Globus pallidus (tissue), 1 donor: Measurements from ENCODE around the gene ZBBX.

Source experiments
- DNase-seq: peaks from one replicate; pipeline ENCODE4 v3.0.0-alpha.2; 2015; ENCODE audit warnings: low spot score

The ZBBX gene

DNA sequence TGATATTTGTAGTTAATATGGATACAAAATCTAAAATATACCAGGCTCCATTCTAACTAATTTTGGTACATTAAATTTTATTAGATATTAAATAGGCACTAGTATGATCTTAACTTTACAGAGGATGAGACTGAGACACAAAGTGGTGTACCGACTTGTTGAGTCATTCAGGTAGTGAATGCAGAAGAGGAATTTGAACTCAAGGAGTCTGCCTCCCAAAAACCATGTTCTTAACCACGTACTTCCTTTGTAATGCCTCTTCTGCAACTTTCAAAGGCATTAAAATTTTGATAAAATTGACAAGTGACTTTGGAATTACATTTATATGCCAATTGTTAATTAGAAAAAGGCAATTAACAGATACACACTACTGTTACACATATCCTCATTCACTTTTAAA is 61.8 kb downstream of the ZBBX start:
- no peak for DNase-seq

DNA sequence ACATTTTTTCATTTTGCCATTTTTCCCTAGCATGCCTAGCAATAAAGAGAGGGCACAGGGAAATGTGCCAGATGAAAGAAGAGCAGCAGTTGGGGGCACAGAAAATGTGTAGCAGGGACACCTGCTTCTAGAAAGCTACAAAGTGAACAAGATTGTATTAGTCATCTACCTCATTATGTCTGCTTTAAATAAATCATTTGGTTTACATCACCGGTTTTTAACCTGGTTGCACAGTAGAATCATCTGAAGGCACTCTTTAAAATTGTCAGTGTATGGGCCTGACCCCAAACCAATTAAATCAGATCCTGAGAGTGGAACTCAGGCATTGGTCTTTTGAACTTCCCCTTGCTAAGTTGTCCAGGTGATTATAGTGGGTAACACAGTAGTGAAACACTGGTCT is 73.8 kb downstream of the ZBBX start:
- DNase-seq = no peak

DNA sequence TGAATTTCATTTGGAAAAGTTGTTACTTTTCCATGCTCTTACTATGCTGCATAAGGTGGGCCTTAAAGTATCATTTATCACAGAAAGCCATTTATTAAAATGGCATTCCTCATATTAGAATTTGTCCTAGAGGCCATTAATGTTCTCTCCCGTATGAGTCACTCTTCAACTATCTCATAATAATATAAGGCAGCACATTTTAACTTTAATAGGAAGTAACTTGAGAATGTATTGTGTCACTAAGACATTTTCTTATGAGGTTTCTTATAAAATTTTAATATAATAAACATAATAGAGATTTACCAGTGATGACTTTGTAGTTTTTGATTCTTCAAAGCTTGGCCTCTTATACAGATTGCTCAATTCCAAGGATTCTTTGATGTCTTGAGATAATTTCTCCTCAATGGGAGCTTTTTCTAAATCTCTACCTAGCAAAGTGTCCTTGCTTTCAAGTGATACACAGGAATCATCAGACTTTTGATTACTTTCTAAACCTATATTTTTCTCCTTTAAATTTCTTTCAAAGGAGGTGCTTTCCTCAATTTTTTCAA is 74.7 kb downstream of the ZBBX start:
- no peak for DNase-seq

DNA sequence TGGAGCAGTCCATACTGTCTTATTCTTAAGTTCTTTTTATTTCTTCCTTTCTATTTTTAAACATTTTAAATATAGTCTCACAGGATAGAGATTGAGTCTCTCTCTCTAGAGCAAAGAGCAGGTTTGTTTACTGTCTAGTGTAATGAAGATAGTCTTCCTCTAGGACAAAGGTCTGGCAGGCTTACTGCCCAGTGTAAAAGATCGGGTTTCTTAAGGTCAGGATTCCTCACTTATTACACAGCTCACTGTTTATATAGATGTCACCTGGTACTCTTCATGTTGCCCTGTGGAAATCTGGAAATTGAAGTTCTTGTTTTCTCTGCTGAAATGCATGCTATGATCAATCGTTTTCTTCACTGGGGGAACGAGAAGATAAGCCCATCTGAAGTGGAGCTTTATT is 76.0 kb downstream of the ZBBX start:
- DNase-seq = no peak

DNA sequence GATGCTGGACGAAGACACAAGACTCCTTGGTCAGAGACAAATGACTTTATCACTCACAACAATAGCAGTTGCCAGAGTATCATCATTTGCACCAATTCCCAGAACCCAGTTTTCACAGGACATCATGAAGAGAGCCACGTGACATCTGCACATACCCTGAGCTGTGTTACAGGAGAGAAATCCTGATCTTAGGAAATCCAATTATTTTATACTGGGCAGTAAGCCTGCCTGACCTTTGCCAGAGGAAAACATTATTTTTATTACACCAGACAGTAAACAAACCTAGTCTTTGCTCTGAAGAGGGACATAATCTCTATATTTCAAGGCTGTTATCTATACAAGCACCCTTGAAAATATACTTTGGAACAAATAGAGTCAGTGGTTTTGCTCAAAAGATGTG is 77.4 kb downstream of the ZBBX start:
- DNase-seq = no peak

DNA sequence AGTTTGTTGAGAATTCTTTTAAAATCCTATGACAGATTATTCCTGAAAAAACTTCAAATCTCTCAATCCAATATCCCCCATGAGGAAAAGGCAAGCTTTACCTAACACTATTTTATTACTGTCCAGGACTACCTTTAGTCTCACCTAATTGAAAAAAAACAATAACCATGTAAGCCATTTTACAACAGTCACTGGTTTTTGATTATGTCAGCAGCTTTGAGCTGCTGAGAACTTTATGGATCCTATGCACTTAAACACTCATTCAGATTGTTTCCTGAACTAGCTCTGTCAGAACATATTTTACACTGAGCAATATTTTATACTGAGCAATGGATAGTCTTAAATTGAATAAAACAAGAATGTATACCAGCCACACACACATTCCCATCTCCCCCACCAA is 79.9 kb downstream of the ZBBX start:
- DNase-seq = no peak

DNA sequence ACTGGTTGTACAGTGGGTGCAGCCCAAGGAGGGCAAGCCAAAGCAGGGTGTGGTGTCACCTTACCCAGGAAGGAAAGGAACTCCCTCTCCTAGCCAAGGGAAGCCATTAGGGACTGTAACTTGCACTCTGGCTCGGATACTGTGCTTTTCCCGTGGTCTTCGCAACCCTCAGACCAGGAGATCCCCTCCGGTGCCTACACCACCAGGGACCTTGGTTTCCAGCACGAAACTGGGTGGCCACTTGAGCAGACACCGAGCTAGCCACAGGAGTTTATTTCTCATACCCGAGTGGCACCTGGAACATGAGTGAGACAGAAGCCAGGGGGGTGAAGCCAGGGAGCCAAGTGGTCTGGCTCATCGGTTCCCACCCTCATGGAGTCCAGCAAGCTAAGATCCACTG is 90.7 kb downstream of the ZBBX start:
- DNase-seq = no peak

DNA sequence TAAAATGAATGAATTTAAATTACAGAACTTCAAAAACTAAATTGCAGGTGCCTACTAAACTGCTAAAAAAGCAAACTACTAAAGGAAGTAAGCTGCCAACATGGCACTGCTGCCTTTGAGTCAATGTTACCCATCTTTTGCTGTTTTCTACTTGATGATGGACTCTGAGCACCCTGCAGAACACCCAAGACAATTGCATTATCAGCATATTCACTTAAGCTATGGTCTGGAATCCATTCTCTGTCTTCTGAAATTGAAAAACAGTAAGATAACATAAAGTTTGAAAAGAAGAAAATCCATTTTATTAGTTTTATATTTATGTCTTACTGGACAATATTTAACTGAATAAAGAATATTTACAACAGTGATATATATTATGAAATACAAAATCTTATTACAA is 91.4 kb downstream of the ZBBX start:
- DNase-seq = no peak

DNA sequence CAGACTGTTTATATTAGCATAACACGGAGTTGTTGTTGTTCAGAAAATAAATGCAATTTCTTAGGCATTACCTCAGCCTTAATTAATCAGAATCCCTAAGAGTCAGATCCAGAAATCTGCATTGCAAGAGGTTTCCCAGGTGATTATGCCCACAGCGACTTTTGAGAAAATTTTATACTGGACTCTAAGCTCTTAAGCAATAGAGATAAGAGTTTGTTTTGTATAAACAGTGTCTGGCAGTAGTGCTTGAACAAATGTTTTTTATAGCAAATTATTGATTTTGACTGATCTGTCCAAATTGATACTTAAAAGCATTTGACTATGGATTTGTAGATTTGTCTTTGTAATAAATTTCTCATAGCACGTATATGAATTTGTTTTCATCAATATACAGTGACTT is 92.8 kb downstream of the ZBBX start:
- DNase-seq = no peak

DNA sequence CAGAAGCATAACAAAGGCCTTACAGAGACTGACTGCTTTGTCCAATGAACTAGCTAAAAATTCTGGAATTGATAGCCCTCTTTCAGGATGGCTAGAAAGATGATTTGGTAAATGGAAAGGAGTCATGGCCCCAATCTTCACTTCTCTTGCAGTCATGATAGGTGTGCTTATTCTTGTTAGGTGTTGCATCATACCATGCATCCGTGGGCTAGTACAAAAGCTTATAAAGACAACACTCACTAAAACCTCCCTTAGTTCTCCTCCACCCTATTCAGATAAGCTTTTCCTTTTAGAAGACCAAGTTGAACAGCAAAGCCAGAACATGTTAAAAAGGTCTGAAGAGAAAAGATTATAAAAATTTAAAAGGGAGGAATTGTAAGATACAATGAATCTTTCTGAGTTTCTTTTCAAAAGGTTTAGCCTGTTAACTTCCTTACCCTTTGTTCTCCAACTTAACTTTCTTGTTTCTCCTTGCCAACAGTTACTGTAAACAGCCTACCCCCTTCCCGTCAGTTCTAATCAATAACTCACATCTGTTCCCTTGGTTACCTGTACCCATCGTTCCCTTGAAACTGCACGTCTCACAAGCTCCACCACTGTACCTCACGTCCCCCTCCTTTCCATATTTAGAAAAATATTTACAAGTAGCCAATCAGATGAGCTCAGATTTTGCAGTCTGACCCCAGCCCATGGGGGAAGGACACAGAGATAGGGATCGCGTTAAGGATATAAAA is 105.8 kb downstream of the ZBBX start:
- no peak for DNase-seq

DNA sequence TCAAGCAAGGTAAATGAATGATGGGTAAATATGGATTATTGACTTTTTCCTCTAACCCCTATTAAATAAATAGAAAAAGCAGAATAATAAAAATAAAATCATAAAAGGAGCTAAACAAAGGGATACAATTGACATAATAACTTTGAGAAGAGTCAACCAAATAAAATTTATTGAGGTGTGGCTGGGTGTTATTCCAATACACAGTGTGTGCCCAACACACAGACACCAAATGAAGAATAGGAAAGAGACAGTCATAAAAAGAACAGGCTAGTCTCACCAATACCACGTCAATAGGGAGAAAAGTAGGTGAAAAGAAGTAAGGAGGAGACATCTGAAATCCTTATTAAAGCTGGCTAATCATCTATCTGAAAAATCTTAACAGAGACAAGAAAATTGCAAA is 127.1 kb downstream of the ZBBX start:
- DNase-seq = no peak

DNA sequence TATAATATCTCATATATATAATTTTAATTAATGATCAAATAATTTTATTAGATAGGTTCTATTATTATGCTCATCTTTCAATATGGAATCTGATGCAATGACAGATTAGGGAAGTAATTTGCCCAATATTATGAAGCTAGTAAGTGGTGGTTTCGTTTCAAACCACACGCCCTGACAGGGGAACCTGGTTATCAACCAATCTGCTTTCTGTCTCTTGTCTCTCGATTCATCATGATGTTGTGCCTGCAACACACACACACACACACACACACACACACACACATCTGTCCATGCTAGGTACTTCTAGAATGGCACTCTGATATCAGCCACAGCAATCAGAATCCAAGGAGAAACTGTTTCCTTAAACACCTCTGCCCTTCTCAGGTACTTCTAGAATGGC is 128.4 kb downstream of the ZBBX start:
- no peak for DNase-seq

DNA sequence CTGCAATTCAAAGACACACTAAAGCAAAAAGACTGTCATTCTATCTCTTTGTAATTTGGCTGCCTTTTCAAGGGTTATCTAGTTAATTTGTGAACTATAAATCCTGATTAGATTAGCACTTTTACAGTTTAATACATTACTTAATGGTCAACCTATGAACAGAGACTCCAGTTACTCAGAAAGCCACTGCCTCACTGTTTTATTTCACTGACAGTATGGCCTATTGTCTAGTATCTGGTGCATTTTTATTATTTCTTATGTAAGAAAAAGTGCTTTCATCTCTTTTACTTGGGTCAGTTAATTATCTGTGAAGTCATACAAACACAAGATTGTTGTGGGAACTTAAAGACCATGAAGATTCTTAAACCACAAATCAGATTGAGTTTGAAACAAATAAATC is 133.8 kb downstream of the ZBBX start:
- no peak for DNase-seq

DNA sequence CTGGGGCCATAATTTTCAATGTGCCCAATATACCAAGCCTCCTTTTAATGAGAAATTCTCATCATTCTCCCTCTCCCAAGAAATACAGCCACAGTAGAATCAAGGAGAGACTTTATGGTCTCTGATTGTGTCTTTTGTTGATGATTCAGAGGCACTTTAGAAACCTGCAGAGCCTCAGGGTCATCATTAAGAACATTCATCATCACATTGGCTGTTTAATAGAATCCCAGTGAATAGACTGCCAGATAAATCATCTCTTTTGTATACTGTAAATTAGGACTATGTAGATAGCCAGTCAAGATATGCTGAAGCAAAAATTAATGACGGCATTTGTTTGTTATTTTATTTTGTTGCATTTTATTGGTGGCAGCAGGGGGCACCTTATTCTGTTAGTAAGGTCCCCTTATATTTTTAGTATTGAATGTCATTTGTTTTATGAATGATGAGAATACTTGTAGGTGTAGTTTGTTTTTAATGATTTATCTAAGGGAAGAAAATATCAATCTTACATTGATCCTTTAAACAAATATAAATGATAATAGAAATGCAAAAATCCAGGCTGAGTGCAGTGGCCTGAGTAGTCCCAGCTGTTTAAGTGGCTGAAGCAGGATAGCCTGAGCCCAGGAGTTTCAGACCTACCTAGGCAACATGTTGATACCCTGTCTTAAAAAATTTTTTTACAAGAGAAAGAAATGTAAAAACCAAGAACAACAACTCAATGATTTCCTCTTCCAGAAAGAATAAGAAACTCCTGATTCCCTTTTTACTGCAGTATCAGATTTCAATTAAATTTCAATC is 138.8 kb downstream of the ZBBX start:
- no peak for DNase-seq

DNA sequence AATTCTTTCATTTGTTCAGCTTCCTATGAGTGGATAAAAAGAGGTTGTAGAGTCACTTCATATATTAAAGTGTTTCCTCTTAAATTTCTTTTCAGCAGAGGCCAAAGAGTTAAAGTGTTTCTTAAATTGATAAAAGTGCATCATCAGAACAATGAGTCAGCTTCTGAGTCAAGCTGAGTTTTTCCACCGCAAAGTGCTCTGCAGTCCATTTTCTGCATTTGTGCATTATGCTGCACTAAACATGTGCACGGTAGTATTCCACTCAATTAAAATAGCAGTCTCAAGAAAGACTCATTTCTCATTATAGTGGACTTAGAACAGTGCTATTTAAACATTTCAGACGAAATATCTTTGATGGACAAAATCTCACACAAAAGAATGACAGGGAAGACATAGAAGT is 152.0 kb downstream of the ZBBX start:
- DNase-seq = no peak

DNA sequence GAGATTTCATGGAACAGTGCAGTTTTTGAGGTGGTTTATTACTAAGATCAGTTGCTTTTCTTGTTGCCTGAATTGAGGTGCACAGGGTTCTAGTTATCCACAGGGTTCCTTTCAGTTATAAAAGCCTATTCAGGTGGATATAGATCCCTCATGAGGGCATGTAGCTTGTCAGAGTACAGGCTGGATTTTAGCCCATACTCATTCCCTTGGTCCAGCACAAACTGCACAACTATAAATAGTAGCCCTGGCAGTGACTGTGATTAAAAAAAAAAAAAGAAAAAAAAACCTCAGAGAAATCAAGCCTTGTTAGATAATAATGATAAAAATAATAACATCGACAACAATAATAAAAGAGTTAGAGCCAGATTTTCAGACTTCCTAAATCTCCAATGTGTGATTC is 154.3 kb downstream of the ZBBX start:
- no peak for DNase-seq

DNA sequence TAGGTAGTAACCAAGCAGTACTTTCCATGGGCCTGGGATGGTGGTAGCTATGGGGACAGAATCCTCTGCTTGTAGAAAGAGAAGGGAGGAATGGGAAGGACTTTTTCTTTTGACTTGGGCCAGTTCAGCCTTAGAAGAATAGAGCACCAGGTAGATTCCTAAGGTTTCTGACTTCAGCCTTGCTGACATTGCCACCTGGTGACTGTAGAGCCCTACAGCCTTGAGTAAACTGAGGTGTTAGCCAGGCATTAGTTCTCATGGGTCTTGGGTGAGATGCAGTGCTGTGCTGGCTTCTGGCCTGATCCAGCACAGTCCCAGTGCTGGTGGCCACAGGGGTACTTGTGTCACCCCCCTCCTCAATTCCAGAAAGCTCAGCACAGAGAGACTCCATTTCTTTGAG is 171.1 kb downstream of the ZBBX start:
- DNase-seq = no peak

DNA sequence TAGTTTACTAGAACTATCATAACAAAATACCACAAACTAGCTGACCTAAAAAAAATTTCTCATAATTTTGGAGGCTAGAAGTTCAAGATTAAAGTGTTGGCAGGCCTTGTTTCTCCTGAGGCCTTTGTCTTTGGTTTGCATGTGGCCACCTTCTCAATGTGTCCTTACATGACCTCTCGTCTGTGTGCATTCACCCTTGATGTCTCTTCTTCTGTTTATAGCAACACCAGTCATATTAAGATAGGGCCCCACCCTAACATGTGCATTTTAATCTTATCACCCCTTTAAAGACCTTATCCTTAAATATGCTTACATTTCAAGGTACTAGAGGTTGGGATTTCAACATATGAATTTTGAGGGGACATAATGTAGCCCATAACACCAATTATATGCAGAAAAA is 177.0 kb downstream of the ZBBX start:
- no peak for DNase-seq

DNA sequence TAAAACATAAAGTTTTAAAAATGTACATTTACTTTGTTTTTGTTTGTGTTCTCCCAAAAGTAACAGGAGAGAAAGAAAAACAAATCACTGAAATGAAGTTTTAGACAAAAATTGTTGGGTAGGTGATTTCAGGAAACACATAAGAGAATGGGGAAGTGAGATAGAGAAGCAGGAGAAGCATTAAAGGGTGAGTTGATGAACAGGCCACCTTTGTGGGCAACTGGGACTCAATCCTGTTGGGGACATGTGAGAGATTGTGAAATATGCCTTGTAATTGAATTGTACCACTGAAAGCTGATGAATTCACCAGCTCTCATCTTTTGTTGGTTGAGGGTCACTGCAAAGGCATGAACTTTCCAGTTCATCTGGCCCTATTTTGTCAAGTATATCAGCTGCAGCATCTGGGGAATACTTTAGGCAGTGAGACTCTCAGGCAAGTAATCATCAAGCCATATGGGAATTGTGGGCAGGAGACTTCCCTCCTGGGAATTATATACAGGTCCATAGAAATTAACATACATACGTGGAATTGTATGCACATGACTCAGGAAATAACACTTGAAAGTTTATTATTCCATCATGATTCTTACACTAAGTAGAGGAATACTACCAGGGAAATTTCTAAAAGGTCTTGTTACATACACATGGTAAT is 181.0 kb downstream of the ZBBX start:
- DNase-seq = no peak
